NCI-H128 (cell line): Measurements from ENCODE around the gene ZNF654.
"Not testable (repeated sequence)": the region's sequence is repeated elsewhere in the genome, so short reads cannot be mapped to it uniquely, and the experiment has no call there.

ENCODE experiments used
- DNase-seq: peaks from one replicate; lab custom pipeline; 2025; ENCODE audit not compliant: unreplicated experiment; lab: John Stamatoyannopoulos, UW

ZNF654 gene

GRCh38 chr3:88059380-88060170 lies 520 bp downstream of the ZNF654 start:
- no peak for DNase-seq

GRCh38 chr3:88061746-88062145 lies 2.7 kb downstream of the ZNF654 start:
- DNase-seq = no peak

- no peak for DNase-seq
These were observed 16.0 kb downstream of the ZNF654 start for GRCh38 chr3:88075072-88075471.

GRCh38 chr3:88075497-88075896 lies 16.4 kb downstream of the ZNF654 start:
- no peak for DNase-seq

- no peak for DNase-seq
These were observed 17.7 kb downstream of the ZNF654 start for GRCh38 chr3:88076712-88077111.

- DNase-seq = no peak
These were observed 19.9 kb downstream of the ZNF654 start for GRCh38 chr3:88078932-88079331.

GRCh38 chr3:88082854-88083253 lies 23.8 kb downstream of the ZNF654 start:
- DNase-seq = no peak

- DNase-seq = no peak
These were observed 25.0 kb downstream of the ZNF654 start for GRCh38 chr3:88084097-88084501.

GRCh38 chr3:88090681-88091080 lies 31.6 kb downstream of the ZNF654 start:
- DNase-seq = no peak

GRCh38 chr3:88092270-88092669 lies 33.2 kb downstream of the ZNF654 start:
- DNase-seq = no peak

GRCh38 chr3:88093266-88093665 lies 34.2 kb downstream of the ZNF654 start:
- DNase-seq = no peak

- DNase-seq = no peak
These were observed 42.1 kb downstream of the ZNF654 start for GRCh38 chr3:88101142-88101541.

GRCh38 chr3:88105325-88105724 lies 46.3 kb downstream of the ZNF654 start:
- DNase-seq = no peak

GRCh38 chr3:88112289-88112688 lies 53.2 kb downstream of the ZNF654 start:
- DNase-seq = no peak

- peak; percentile 7 for DNase-seq
These were observed 54.5 kb downstream of the ZNF654 start for GRCh38 chr3:88113311-88114162.

GRCh38 chr3:88114878-88115549 lies 56.0 kb downstream of the ZNF654 start:
- DNase-seq = no peak

GRCh38 chr3:88117683-88118082 lies 58.6 kb downstream of the ZNF654 start:
- DNase-seq = no peak

GRCh38 chr3:88118603-88119002 lies 59.5 kb downstream of the ZNF654 start:
- DNase-seq = not testable (repeated sequence)

- DNase-seq = no peak
These were observed 64.5 kb downstream of the ZNF654 start for GRCh38 chr3:88123526-88123925.

GRCh38 chr3:88131695-88132094 lies 72.6 kb downstream of the ZNF654 start:
- DNase-seq = no peak

GRCh38 chr3:88132894-88133293 lies 73.8 kb downstream of the ZNF654 start:
- no peak for DNase-seq
